Skin epidermis (tissue), 12 donors: Measurements from ENCODE around the gene SLAMF9.
A peak's percentile ranks its signal among the peaks of the same experiment; 100 is the strongest.

Source experiments
- H3K27ac ChIP-seq, 21 experiments: fragments of 200-600 bp; sonication (generic) in 11 of 21; one replicate each; pipeline ENCODE4 v1.5.0; 2020; ENCODE audit warnings: mild to moderate bottlenecking in 3 of 21, inconsistent platforms in 2 of 21, moderate library complexity in 2 of 21
- H3K4me3 ChIP-seq, 7 experiments: fragments of 200-600 bp; sonication (generic) in 2 of 7; one replicate each; pipeline ENCODE4 v1.5.0; 2020; ENCODE audit warnings: inconsistent platforms in 2 of 7, mild to moderate bottlenecking in 2 of 7, moderate library complexity in 1 of 7

Gene SLAMF9

DNA sequence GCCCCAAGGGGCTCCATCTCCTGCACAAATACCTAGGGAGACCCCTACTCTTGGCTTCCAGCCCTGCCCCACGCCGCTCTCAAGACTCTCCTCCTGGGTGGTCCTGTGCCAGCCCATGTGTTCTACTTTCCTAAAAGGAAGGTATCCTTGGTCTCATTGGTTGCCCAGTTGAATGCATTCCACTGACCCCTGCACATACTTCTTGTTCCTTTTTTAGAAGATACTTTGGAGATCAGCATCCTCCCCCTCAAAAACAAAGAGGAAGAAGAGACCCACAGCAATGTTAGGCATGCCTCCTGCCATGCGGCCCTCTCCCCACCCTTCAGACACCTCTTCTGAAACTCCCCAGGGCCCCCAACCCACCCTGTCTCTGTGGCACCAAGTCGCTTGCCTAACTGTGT lies 4.1 kb downstream of the SLAMF9 start:
- Histone ChIP-seq H3K4me3 (no peak overlapping the region), H3K27ac (no peak overlapping the region)

DNA sequence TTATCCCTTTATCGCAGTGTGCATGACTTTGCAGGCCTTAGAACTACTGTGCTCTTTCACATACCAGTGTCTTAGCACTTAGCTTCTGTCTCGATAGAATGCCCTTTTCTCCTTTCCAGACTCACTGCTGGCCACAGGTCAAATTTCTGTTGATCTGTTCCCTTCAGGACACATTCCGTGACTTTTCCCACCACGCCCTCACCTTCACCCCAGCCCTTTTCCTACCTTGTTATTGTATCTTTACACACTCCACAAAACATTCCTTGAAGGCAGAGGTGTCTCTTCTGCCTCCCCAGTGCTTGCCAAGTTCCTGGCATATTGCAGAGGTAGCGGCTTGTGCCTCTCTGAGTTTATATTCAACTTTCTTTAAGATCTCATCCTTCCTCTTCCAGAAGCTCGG lies 4.9 kb downstream of the SLAMF9 start:
- no peak overlapping the region for H3K4me3 ChIP-seq
- no peak overlapping the region for H3K27ac ChIP-seq

DNA sequence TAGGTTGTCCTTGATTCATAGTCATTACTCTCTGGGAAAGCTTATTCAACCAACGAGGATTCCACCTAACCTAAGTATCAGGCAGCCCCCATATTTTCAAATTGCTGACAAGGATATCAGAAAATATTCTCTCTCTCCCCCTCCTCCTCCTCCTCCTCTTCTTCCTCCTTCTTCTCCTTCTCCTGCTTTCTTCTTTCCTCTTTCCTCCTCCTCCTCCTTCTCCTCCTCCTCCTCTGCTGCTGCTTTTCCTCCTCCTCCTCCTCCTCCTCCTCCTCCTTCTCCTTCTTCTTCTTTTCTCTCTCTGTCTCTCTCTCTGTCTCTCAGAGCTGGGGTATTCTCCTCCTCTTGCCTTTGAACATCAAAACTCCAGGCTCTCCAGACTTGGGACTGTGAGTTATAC lies 6.1 kb downstream of the SLAMF9 start:
- Histone ChIP-seq H3K27ac (no peak overlapping the region), H3K4me3 (no peak overlapping the region)

DNA sequence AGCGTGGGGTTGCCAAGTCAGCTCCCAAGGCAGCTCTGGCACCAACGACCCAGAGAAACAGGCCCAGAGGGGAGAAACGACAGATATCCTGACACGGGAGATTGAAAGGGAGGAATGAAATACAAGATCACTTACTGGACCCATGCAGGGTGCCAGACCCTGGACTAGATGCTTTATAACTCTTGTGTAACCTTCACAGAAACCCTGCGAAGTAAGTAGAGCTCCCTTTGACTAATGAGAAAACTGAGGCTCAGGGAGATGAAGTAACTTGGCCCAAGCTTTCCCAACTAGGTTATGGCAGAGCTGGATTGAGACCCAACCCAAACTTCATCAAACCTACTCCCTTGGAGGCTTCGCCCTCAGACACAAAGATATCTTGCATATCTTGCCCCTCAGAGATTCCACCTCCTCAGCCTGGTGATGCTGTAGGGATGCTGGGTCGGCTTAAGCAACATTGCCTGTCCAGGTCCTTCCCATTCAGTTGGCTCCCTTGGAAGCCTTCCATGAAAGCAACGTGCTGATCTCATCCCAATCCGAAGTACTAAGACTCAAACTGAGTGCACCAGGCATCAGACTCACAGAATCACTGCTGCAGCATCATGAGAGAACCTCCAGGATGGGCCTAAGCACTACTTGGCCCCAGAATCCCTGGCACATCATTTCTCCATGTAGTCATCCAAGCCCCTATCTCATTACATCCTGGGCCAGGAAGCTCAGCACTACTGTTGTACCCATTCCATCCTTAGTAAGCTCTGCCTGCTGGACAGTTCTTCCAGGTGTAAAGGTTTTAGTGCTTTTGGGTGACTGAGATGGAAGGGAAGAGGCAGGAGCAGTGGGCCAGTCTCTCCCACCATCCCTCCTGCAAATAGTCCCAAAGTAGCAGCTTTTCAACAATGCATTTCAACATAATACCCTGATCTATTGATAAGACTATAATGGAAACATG lies 7.5 kb downstream of the SLAMF9 start:
- Histone ChIP-seq H3K4me3 (peak overlapping the region in 3 of 7 experiments; percentile 37 to 49 (median 40)), H3K27ac (peak overlapping the region in 5 of 21 experiments; percentile 60 to 82 (median 79))

DNA sequence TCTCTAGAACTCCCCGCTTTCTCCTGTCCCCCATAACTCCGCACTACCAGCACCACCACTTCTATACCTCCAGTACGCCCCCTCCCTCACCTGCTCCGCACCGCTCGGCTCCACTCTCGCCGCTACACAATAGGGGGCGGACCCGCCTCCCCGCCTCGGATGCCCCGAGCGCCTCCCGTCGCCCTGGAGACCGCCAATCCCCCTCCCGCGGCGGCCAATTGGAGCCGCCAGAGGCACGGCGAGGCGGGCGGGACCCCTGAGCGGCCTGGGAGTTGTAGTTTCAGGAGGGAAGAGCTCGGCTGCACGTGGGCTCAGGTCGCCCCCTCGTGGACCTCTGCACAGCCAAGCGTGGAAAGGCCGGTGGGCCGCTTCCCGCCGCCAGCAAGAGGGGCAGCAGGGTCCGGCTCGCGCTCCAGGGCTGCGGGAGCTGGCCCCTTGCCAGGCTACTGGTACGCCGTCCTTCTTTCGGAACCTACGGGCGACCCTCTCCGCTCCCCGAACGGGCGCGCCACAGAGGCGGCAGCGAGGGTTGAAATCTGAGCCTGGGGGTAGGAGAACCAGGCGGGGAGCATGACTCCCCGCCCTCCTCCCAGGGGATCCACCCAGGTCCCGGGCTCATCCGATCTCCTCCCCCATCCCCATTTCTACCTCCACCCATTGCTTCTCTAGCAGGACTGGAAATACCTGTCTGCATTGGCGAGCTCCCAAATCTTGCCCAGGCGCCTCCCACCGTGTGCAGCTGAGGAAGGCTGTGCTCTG lies 8.4 kb downstream of the SLAMF9 start, which contains the start of gene IGSF9:
TSS of gene IGSF9 (minus strand) at position 131 of the 759 bp plus-strand sequence. CDS start 2,159 bp downstream, outside the sequence.
- Histone ChIP-seq H3K27ac (peak within 1 kb of the TSS in 18 of 21 experiments; percentile 21 to 86 (median 66)), H3K4me3 (peak within 1 kb of the TSS; percentile 28 to 49 (median 37))

DNA sequence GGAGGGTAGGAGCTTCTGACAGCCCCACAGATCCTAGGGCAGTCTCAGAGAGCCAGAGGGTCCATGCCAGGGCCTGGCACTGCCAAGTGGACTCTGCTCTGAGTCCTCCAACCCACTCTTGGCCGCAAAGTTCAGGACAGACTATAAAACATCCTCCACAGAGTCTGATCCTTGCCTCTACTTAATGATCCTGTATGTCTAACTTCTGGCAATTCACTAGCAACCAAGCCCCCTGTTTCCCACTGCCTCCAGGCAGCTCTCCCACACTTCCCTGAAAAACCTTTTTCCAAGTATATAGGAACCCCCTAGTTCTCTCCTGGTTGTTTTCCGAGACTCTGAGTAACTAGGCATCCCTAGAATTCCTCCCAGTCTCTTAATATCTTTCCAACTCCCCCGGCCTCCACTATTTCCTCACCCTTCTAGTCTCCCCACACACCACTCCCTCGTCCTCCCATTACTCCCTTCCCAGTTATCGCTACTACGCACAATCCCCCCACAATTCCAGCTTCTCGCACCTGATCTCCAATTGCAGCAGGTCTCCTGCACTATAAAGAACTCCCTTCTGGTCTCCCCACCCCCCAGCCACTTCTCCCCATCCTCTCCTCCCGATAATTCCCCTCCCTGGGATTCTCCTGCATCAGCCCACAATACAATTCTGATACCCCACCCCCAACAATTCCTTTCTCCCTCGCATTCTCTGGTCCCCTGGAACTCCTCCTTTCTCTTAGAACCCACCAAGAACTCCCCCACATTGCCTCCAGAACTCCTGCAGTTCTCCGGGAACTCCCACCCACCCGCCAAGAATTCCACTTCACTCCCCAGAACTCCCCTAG lies 9.2 kb downstream of the SLAMF9 start:
- H3K4me3 ChIP-seq: peak overlapping the region; percentile 28 to 49 (median 37)
- H3K27ac ChIP-seq: peak overlapping the region in 14 of 21 experiments; percentile 40 to 86 (median 70)

DNA sequence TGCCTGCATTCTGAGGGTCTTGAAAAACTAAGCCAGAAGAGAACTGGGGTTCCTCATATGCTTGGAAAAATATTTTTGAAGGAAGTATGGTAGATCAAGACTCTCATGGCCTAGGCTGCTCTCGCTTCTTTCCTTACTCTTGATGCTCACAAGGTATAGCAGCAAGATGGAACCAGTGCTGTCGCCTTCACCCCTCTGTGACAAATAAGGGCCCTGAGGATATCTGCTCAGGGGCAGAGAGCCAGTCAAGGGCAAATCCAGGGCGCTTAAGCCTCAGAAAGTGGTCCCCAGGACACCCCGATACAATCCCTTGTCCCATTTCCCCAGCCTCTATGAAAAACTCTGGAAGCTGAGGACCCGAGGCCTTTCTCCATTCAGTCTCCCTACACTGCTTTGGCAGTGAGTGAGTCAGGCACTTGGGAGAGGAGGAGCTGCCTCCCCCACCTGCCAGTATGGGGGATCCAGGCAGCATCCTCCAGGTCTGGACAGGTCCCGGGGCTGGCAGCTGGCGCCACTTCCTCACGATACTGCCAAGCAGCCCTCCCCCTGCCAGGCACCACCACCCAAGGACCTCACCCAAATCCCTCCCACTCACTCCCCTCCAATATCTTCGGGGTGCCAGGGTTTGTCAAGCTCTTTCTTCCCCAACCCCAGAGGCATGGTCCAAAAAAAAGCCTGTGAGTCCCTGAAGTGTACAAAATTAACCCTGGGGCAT lies 10.0 kb downstream of the SLAMF9 start:
- peak overlapping the region in 4 of 7 experiments; percentile 30 to 49 (median 40) for H3K4me3 ChIP-seq
- peak overlapping the region in 14 of 21 experiments; percentile 7 to 86 (median 66) for H3K27ac ChIP-seq

DNA sequence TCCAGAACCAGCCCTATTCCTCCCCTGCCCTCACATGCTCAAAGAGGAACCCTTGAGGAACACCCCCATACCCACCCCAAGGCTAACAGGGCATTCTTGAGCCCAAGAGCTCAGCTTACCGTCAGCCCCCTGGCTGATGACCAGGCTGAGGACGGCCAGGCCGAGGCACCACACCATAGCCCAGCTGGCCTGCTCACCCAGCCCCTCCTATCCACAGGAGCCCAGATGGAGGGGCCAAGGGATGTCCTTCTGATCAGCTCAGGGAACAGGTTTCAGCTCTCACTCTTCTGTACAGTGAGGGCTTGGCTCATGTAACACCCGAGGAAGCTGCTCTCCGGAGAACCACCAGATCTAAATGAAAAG lies 10.8 kb downstream of the SLAMF9 start:
- Histone ChIP-seq H3K27ac (peak overlapping the region in 9 of 21 experiments; percentile 23 to 80 (median 61)), H3K4me3 (no peak overlapping the region)

DNA sequence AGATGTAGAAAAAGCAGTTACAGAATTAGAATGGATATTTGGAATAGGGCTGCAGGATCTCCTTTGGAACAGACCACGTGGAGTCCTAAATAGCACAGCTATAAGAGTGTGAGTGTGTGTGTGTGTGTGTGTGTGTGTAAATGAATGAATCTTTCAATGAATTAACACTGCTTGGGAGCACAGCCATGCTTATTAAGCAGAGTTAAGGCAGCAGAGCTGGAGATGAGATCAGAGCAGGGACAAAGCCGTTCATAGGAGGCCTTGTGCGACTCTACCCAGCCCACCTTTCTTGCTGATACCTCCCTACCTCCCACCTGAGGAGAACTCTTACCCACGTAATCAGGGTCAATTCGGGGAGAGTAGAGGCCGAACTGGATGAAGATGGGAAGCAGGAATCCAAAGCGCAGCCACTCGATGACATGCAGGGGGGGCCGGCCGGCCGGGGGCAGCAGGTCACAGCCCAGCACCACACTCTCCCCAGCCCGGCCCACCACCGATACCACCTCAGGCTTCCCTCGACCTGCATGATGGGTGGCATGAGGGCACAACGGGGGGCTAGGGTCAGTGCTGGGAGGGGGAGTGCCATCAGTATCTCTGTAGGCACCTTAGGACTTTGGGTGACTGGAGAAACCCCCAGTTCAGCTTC lies 11.3 kb downstream of the SLAMF9 start:
- peak overlapping the region in 7 of 21 experiments; percentile 23 to 80 (median 62) for H3K27ac ChIP-seq

DNA sequence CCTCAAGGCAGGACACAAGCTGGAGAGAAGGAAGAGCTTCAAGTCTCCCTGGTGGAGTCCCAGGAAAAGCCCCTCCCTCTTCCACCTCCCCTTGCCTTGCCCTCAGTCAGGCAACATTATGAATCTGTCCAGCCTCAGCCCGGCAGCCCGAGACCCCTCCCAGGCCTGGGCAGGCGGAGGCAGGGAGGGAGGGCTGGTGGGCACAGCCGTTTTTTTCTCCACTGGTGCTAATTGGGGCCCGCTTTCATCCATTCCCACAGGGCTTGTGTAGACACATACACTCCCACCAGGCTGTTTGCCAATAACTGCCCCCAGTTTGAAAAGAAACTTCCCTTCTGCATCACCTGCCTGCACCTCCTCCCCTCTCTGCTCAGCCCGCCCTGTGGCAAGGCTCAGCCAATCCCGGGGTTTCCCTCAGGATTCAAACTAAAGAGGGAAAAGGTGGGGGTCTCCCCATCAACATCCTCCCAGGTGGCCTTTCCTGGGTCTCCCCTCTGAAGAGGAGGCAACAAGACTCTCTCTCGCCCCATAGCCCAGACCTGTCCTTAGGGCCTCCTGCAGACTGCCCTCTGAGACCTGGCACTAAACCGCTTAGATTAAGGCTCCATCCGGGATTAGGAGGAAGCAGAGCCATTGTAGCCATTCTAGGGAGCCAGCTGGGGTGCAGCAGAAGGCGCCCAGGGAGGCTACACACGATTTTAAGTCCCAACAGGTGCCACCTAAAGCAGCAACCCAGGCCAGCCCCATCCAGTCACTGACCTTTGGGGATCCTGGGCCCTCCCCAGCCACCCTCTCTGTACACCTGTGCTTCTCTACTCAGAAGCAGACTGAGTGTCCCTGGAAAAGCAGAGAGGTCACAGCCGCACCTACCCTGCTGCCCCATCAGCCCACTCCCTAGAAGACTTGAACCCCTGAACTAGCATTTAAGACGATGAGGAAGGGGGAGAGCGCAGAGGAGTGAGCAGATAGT lies 12.2 kb downstream of the SLAMF9 start:
- H3K4me3 ChIP-seq: no peak overlapping the region
- H3K27ac ChIP-seq: peak overlapping the region in 2 of 21 experiments; percentile 2 to 24

More for the DNA sequence above, 11.3 kb downstream of the SLAMF9 start:
- no peak overlapping the region for H3K4me3 ChIP-seq

DNA sequence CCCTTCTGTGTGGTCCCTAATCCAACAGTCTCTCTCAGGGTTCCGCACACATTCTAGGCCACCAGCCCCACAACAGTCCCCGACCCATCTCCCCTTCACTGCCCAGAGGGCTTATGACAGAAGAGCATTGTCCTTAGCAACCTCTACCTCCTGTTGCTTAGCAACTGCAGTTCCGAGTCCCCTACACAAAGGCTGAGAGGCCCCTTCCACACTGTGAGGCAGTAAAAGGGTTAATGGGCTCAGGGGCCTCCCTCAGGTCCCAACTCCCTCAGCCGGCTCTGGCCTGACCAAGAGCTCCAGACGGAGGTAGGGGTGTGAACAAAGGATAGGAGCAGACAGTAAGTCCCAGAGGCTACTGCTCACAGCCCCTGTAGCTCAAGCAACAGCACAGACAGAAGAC lies 12.9 kb downstream of the SLAMF9 start:
- Histone ChIP-seq H3K27ac (peak overlapping the region in 1 of 21 experiments; percentile 24), H3K4me3 (no peak overlapping the region)

DNA sequence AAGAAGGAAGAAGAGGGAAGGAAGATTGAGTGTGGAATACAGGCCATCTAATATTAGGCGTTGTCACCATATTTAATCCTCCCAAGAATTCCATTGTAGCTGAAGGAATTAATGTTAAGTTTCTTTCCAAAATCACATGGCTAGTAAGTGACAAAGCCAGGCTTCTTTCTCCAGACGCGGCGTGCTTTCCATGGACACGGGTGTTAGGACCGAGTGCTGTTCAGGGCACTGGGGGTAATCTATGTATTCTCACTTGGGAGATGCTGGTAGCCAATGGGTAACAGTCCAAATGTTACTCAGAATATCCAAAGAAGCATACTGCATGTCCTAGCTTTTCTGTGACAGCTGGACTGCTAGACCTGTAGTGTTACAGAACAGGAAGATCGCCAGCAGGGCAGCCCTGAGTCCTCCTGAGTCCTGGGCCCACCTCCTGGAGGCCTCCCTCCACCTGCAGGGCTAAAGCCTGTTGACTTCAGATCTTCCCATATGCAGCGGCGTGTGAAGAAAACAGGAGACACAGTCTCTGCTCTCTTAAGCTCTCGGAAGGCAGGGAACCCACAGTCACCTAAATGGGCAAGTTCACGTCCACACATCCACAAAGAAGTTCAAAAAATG lies 13.9 kb downstream of the SLAMF9 start:
- H3K27ac ChIP-seq: peak overlapping the region in 4 of 21 experiments; percentile 4 to 24 (median 10)
- H3K4me3 ChIP-seq: no peak overlapping the region

DNA sequence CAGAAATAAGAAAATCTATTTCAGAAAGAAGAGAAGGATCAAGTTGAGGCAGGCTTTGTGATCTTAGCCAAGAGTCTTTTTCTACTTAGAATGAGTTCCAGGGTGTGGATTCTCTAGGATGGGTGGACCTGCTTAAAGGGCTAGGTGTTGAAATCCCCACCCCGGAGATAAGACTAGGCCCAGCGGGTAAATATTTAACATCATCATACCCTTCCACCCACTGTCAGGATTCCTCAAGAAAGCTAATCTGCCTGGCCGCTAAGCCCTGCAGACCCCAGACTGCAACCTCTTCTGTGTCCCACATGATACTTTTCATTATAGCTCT lies 14.4 kb downstream of the SLAMF9 start:
- H3K27ac ChIP-seq: peak overlapping the region in 2 of 21 experiments; percentile 24 to 27
- no peak overlapping the region for H3K4me3 ChIP-seq

DNA sequence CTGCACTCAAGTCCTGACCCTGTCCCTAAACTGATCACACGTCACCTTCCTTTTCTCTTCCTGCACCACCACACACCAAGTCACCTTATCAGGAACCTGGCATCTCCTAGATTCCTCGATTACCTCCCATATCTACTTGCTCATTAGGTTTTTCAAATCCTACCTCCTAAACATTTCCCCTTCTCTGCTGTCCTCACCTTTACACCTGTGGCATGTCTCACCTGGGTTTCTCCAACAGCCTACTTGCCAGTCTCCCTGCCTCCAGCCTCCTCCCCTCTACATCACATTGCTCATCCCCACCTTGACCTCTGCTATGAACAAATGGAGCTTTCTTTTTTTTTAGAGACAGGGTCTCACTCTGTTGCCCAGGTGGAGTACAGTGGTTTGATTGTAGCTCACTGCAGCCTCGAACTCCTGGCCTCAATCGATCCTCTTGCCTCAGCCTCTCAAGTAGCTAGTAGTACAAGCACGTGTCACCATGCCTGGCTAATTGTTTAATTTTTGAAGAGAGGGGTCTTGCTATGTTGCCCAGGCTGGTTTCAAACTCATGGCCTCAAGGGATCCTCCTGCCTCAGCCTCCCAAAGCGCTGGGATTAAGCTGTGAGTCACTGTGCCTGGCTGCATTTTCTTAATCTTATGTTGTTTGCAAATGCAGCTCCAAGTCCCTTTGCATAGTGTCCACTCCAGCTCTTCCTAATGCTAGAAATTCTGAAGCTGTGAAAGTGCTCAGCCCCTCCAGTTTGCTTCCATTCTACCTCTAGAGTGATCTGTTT lies 14.9 kb downstream of the SLAMF9 start:
- Histone ChIP-seq H3K4me3 (no peak overlapping the region), H3K27ac (peak overlapping the region in 1 of 21 experiments; percentile 27)

DNA sequence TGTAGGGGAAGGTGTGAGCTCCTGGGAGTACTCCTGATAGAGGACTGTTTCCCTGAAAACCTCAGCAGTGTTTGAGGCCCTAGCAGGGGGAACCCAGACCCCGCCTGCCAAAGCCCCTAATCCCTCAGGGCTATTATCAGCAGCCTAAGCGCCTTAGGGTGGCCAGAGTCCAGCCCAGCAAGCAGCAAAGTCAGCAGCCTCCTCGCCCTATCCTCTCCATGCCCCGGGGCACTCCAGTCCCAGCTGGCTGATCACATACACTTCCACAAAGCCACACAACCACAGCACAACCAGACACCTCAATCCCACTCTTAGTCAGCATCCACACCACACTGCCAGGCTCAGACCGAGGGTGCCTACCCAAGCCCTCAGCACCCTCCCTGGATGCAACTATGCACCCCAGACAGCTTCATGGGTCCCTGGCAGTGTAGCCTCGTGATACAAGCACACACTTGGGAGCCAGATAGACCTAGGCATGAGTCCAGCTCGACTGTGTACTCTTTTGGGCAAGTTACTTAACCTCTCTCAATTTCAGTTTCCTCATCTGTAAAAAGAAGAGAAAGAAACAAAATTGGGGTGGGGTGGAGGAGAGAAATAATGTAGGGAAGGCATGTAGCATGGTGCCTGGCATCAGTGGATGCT lies 15.7 kb downstream of the SLAMF9 start:
- Histone ChIP-seq H3K27ac (peak overlapping the region in 2 of 21 experiments; percentile 7 to 40), H3K4me3 (no peak overlapping the region)
